GM23338 (cell line): ENCODE measurements around the gene SLC9B1. TPM values are rescaled to one million over a fixed set of nuclear protein-coding genes. Genes with fewer than 3 reads are reported as not detected.

ENCODE experiments used
- ATAC-seq: fragments of 200-7000 bp; cut with Tn5 transposase; 3 replicates; pipeline ENCODE4 v1.9.1; 2020
- DNase-seq: peaks from one replicate; pipeline ENCODE4 v3.0.0-alpha.2; 2015; ENCODE audit warnings: low spot score
- H2AFZ ChIP-seq: fragments of 200-600 bp; sonication (generic); 2 replicates; pipeline ENCODE4 v1.8.0; 2016; ENCODE audit warnings: antibody characterized with exemption, mild to moderate bottlenecking, moderate library complexity
- H3F3A ChIP-seq: fragments of 200-600 bp; sonication (generic); replicated peaks from 2 replicates; pipeline ENCODE4 v1.8.0; 2017; ENCODE audit warnings: antibody characterized with exemption, mixed run types, low read depth
- H3K27ac ChIP-seq: fragments of 200-600 bp; sonication (generic); 2 replicates; pipeline ENCODE4 v1.6.1; 2016; ENCODE audit warnings: low read depth
- H3K27me3 ChIP-seq: fragments of 200-600 bp; sonication (generic); 2 replicates; pipeline ENCODE4 v1.8.0; 2016; ENCODE audit warnings: mild to moderate bottlenecking, mixed run types, moderate library complexity; ENCODE audit not compliant: insufficient read depth
- H3K36me3 ChIP-seq: fragments of 200-600 bp; sonication (generic); 2 replicates; pipeline ENCODE4 v1.8.0; 2016; ENCODE audit warnings: mild to moderate bottlenecking; ENCODE audit not compliant: insufficient read depth
- H3K4me1 ChIP-seq: fragments of 200-600 bp; sonication (generic); 2 replicates; pipeline ENCODE4 v1.8.0; 2016; ENCODE audit warnings: mild to moderate bottlenecking, moderate library complexity; ENCODE audit not compliant: insufficient read depth
- H3K4me2 ChIP-seq: fragments of 200-600 bp; sonication (generic); 2 replicates; pipeline ENCODE4 v1.7.1; 2017; ENCODE audit warnings: mixed run types
- H3K4me3 ChIP-seq: fragments of 200-600 bp; sonication (generic); 2 replicates; pipeline ENCODE4 v1.6.1; 2016; ENCODE audit warnings: mixed run types
- H3K79me2 ChIP-seq: fragments of 200-600 bp; sonication (generic); replicated peaks from 2 replicates; pipeline ENCODE4 v1.8.0; 2017; ENCODE audit warnings: mild to moderate bottlenecking; ENCODE audit not compliant: insufficient read depth
- H3K9me2 ChIP-seq: fragments of 200-600 bp; sonication (generic); 2 replicates; pipeline ENCODE4 v1.8.0; 2017; ENCODE audit not compliant: insufficient read depth
- H4K20me1 ChIP-seq: fragments of 200-600 bp; sonication (generic); replicated peaks from 2 replicates; pipeline ENCODE4 v1.8.0; 2017; ENCODE audit warnings: mild to moderate bottlenecking; ENCODE audit not compliant: insufficient read depth
- H3K27ac Mint-ChIP-seq: 2 replicates; pipeline ENCODE4 v1.8.0; 2020; ENCODE audit warnings: inconsistent platforms, mild to moderate bottlenecking, moderate library complexity, mixed read lengths
- H3K27me3 Mint-ChIP-seq: 3 replicates; pipeline ENCODE4 v1.8.0; 2022; ENCODE audit warnings: low read depth, mild to moderate bottlenecking, moderate library complexity, mixed read lengths, inconsistent platforms; ENCODE audit not compliant: insufficient read depth, poor library complexity
- H3K36me3 Mint-ChIP-seq: 3 replicates; pipeline ENCODE4 v1.8.0; 2021; ENCODE audit warnings: low read depth, mild to moderate bottlenecking, inconsistent platforms, moderate library complexity, mixed read lengths
- H3K4me1 Mint-ChIP-seq: 3 replicates; pipeline ENCODE4 v1.8.0; 2020; ENCODE audit warnings: mild to moderate bottlenecking, inconsistent platforms, mixed read lengths
- H3K4me3 Mint-ChIP-seq: 3 replicates; pipeline ENCODE4 v1.8.0; 2021; ENCODE audit warnings: moderate library complexity, mild to moderate bottlenecking, inconsistent platforms, mixed read lengths
- H3K9me3 Mint-ChIP-seq: 3 replicates; pipeline ENCODE4 v1.8.0; 2020; ENCODE audit warnings: moderate library complexity, mild to moderate bottlenecking, inconsistent platforms, mixed read lengths
- CREB1 ChIP-seq: fragments of 250-450 bp; sonication (Bioruptor Pico); IDR thresholded peaks from 2 replicates; pipeline ENCODE4 v1.5.0; 2020; ENCODE audit warnings: low read depth, mild to moderate bottlenecking, moderate library complexity
- CTCF ChIP-seq, 2 experiments: fragments of 200-600 bp in 1 of 2; sonication (generic) in 1 of 2; conservative IDR thresholded peaks; 2 replicates each; pipeline versions ENCODE4 v1.5.1 to v1.6.1; 2016 to 2017; ENCODE audit warnings: antibody characterized with exemption in 2 of 2, low read depth in 2 of 2, mild to moderate bottlenecking in 2 of 2, moderate library complexity in 1 of 2
- EZH2 ChIP-seq: fragments of 200-600 bp; sonication (generic); IDR thresholded peaks from one replicate; pipeline ENCODE4 v1.8.0; 2017; ENCODE audit warnings: antibody characterized with exemption, mild to moderate bottlenecking, low read depth; ENCODE audit not compliant: unreplicated experiment
- EZH2phosphoT487 ChIP-seq: fragments of 200-600 bp; sonication (generic); IDR thresholded peaks from one replicate; pipeline ENCODE4 v1.8.1; 2018; ENCODE audit warnings: antibody characterized with exemption; ENCODE audit not compliant: unreplicated experiment
- JUNB ChIP-seq: IDR thresholded peaks from one replicate; pipeline ENCODE4 v1.6.1; 2016; ENCODE audit warnings: antibody characterized with exemption; ENCODE audit not compliant: unreplicated experiment
- NANOG ChIP-seq: IDR thresholded peaks from 2 replicates; pipeline ENCODE4 v1.6.1; 2016; ENCODE audit warnings: antibody characterized with exemption, borderline replicate concordance
- POLR2AphosphoS5 ChIP-seq: IDR thresholded peaks from 2 replicates; pipeline ENCODE4 v1.6.1; 2016; ENCODE audit warnings: antibody characterized with exemption, low read depth
- REST ChIP-seq: IDR thresholded peaks from one replicate; pipeline ENCODE4 v1.6.1; 2018; ENCODE audit warnings: antibody characterized with exemption; ENCODE audit not compliant: unreplicated experiment
- STAT1 ChIP-seq: IDR thresholded peaks from one replicate; pipeline ENCODE4 v1.6.1; 2016; ENCODE audit warnings: antibody characterized with exemption; ENCODE audit not compliant: unreplicated experiment
- ZNF114 ChIP-seq: fragments of 250-450 bp; sonication (Bioruptor Pico); IDR thresholded peaks from 2 replicates; pipeline ENCODE4 v1.5.0; 2020; ENCODE audit warnings: mild to moderate bottlenecking, moderate library complexity
- ZNF331 ChIP-seq: fragments of 250-450 bp; sonication (Bioruptor Pico); IDR thresholded peaks from 2 replicates; pipeline ENCODE4 v1.5.0; 2020; ENCODE audit warnings: low read depth, mild to moderate bottlenecking, moderate library complexity
- polyA plus RNA-seq: library from polyadenylated mRNA; unstranded; fragments of >200 nt; fragmentation: Nextera tagmentation; extraction: Ambion mirVana; gene quantifications from 2 replicates; pipeline ENCODE4 v1.2.1, GENCODE V29; 2016
- total RNA-seq: library from RNA; depleted of rRNA; stranded (reverse); fragments of >200 nt; shearing (Covaris generic); gene quantifications from 2 replicates; pipeline ENCODE4 v1.2.3, GENCODE V29; 2014
- TF ChIP-seq, protein P1 (sequence below): fragments of 250-450 bp; sonication (Bioruptor Pico); IDR thresholded peaks from 2 replicates; pipeline ENCODE4 v1.5.0; 2020; ENCODE audit warnings: mild to moderate bottlenecking, moderate library complexity

Gene SLC9B1
- total and polyA plus RNA-seq, 2 experiments from 2014 or later = 0.66 to 0.80 TPM

- ATAC-seq = peak; percentile 45
- Histone ChIP-seq H3K9me2 (no peaks in the 10 kb centered on the region), H3K4me3 (peak overlapping the region; percentile 60), H3K4me1 (peaks cover 24% of the 10 kb centered on the region), H3K36me3 (no peaks in the 10 kb centered on the region; the same call in 1 of the 2 replicates), H3K27ac (peak overlapping the region; percentile 94), H3K4me2 (peak overlapping the region; percentile 78), H3K79me2 (peaks cover 86% of the 10 kb centered on the region), H3F3A (no peaks in the 10 kb centered on the region; the same call in 1 of the 2 replicates), H2AFZ (no peak overlapping the region), H4K20me1 (no peaks in the 10 kb centered on the region), H3K27me3 (no peaks in the 10 kb centered on the region)
- Mint-ChIP-seq H3K27me3 (peaks cover 7% of the 10 kb centered on the region), H3K36me3 (peaks cover 9% of the 10 kb centered on the region), H3K9me3 (no peaks in the 10 kb centered on the region), H3K4me3 (peak overlapping the region; percentile 97), H3K4me1 (peaks cover 35% of the 10 kb centered on the region), H3K27ac (peak overlapping the region; percentile 98)
- no peak for TF ChIP-seq ZNF114 (CRISPR knock-in tag)
- no peak for TF ChIP-seq CTCF (conservative IDR thresholded peaks at IDR 0.05; ENCODE audit: low read depth in 2 of 2)
- no peak for TF ChIP-seq EZH2phosphoT487
- no peak for TF ChIP-seq STAT1
- no peak for TF ChIP-seq CREB1 (CRISPR knock-in tag)
- no peak for TF ChIP-seq POLR2AphosphoS5
- TF ChIP-seq ZNF331 (CRISPR knock-in tag) = no peak
- no peak for TF ChIP-seq REST
- TF ChIP-seq, protein P1, sequence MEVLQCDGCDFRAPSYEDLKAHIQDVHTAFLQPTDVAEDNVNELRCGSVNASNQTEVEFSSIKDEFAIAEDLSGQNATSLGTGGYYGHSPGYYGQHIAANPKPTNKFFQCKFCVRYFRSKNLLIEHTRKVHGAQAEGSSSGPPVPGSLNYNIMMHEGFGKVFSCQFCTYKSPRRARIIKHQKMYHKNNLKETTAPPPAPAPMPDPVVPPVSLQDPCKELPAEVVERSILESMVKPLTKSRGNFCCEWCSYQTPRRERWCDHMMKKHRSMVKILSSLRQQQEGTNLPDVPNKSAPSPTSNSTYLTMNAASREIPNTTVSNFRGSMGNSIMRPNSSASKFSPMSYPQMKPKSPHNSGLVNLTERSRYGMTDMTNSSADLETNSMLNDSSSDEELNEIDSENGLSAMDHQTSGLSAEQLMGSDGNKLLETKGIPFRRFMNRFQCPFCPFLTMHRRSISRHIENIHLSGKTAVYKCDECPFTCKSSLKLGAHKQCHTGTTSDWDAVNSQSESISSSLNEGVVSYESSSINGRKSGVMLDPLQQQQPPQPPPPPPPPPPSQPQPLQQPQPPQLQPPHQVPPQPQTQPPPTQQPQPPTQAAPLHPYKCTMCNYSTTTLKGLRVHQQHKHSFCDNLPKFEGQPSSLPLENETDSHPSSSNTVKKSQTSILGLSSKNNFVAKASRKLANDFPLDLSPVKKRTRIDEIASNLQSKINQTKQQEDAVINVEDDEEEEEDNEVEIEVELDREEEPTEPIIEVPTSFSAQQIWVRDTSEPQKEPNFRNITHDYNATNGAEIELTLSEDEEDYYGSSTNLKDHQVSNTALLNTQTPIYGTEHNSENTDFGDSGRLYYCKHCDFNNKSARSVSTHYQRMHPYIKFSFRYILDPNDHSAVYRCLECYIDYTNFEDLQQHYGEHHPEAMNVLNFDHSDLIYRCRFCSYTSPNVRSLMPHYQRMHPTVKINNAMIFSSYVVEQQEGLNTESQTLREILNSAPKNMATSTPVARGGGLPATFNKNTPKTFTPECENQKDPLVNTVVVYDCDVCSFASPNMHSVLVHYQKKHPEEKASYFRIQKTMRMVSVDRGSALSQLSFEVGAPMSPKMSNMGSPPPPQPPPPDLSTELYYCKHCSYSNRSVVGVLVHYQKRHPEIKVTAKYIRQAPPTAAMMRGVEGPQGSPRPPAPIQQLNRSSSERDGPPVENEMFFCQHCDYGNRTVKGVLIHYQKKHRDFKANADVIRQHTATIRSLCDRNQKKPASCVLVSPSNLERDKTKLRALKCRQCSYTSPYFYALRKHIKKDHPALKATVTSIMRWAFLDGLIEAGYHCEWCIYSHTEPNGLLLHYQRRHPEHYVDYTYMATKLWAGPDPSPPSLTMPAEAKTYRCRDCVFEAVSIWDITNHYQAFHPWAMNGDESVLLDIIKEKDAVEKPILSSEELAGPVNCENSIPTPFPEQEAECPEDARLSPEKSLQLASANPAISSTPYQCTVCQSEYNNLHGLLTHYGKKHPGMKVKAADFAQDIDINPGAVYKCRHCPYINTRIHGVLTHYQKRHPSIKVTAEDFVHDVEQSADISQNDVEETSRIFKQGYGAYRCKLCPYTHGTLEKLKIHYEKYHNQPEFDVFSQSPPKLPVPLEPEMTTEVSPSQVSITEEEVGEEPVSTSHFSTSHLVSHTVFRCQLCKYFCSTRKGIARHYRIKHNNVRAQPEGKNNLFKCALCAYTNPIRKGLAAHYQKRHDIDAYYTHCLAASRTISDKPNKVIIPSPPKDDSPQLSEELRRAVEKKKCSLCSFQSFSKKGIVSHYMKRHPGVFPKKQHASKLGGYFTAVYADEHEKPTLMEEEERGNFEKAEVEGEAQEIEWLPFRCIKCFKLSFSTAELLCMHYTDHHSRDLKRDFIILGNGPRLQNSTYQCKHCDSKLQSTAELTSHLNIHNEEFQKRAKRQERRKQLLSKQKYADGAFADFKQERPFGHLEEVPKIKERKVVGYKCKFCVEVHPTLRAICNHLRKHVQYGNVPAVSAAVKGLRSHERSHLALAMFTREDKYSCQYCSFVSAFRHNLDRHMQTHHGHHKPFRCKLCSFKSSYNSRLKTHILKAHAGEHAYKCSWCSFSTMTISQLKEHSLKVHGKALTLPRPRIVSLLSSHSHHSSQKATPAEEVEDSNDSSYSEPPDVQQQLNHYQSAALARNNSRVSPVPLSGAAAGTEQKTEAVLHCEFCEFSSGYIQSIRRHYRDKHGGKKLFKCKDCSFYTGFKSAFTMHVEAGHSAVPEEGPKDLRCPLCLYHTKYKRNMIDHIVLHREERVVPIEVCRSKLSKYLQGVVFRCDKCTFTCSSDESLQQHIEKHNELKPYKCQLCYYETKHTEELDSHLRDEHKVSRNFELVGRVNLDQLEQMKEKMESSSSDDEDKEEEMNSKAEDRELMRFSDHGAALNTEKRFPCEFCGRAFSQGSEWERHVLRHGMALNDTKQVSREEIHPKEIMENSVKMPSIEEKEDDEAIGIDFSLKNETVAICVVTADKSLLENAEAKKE (CRISPR knock-in tag) = no peak
- TF ChIP-seq EZH2 = no peak
- no peak for TF ChIP-seq NANOG
- TF ChIP-seq JUNB = no peak
- DNase-seq = no peak
Measured at GRCh38 chr4:102868153-102868780, 151.2 kb downstream of the SLC9B1 start.
